Stimulated activated CD4-positive, alpha-beta T cell treated with anti-CD3 and anti-CD28 coated beads, TNF-alpha, amount 100 ng/mL, for 48 hours (primary cell): ENCODE results near the gene HIPK1.
"Not testable (repeated sequence)": the region's sequence is repeated elsewhere in the genome, so short reads cannot be mapped to it uniquely, and the experiment has no call there.

Experiments used
- DNase-seq, 3 donors: peaks; one replicate each; pipeline ENCODE4 v3.0.0-alpha.2; 2020; ENCODE audit warnings: low read depth in 3 of 3

The HIPK1 gene

DNA sequence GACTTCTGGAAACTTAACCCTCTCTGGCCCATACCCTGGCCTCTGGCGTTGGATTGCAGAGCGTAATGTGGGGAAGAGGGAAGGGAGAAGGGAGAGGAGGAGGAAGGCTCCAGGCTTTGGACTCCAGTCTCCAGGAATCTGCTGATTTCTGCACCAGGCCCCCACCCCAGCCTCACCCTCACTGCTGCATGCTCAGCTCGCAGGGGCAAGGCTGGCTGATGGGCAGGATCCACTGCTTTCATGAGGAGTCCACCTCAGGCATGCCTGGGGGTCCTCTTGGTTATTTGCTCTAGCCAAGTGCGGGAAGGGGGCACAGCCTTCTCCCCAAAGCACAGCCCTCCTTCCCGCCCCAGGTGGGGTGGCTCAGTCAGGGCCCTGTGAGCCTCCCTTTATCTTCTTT lies 53.8 kb downstream of the HIPK1 start:
- DNase-seq: no peak

GRCh38 chr1:113983391-113983790 lies 54.3 kb downstream of the HIPK1 start:
- no peak for DNase-seq

- no peak for DNase-seq
Measured at GRCh38 chr1:113983826-113984225, 54.7 kb downstream of the HIPK1 start.

- DNase-seq: no peak
Measured at GRCh38 chr1:113984710-113985109, 55.6 kb downstream of the HIPK1 start.

DNA sequence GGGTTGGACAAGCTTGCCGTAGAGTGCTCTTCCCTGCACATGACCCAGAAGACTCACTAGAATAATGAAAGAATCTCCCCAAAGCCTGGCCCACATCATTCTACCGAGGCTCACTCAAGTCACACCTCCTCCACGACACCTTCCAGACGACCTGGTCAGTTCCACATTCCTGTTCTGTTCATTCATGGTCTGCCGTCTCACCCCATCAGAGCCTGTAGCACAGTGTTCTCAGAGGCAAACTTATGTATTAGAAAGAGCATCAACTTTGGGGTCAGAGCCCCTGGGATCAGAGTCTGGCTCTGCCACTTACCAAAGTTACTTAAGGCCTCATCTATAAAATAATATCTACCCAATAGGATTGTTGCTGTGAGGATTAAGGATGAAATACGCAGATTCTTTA lies 57.7 kb downstream of the HIPK1 start:
- DNase-seq: no peak

DNA sequence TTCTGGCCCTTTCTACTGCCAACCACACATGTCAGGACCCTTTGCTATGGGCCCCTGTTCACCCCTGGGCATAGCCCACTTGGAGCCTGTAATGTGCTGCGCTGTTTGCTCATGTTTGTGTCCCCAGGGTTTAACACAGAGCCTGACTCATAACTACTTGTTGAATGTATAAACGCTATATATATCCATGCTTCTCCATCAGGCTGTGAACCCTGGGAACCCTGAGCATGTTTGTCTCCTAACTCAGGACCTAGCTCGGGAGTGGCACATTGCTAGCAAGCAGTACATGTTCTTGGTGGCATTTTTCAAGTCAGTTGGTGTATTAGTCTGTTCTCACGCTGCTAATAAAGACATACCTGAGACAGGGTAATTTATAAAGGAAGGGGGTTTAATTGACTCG lies 58.1 kb downstream of the HIPK1 start:
- no peak for DNase-seq

GRCh38 chr1:113990530-113990929 lies 61.4 kb downstream of the HIPK1 start:
- DNase-seq: no peak

GRCh38 chr1:113990961-113991360 lies 61.8 kb downstream of the HIPK1 start:
- DNase-seq: no peak

- DNase-seq: no peak
Measured at GRCh38 chr1:113991467-113991997, 62.4 kb downstream of the HIPK1 start.

DNA sequence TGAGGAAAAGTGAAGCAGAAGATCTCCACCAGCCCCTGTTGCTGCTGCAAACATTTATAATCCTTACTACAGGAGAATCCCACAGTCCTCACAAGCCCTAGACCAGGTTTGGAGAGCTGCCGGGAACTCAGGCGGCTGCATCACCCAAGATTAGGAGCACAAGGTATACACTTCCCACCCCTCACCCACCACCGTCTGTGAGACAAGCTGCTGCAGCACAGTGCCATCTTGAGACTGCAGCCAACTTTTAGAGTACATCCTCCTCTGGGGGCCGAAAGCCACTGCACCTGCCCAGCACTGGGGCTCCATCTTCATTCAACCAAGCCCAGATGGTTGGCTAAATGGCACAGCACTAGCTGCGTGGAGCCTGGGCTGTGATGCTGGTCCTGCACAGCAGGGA lies 63.9 kb downstream of the HIPK1 start:
- DNase-seq: no peak

GRCh38 chr1:113993766-113994165 lies 64.6 kb downstream of the HIPK1 start:
- DNase-seq: no peak

DNA sequence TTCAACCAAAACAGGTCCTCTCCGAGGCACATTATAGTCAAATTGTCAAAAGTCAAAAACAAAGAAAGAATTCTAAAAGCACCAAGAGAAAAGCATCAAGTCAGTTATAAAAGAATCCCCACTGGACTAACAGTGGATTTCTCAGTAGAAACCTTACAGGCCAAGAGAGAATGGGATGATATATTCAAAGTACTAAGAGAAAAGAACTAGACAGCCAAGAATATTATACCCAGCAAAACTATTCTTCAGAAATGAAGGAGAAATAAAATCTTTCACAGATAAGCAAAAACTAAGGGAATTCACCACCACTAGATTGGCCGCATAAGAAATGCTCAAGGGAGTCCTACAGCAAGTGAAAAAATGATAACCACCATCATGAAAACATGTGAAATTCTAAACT lies 66.3 kb downstream of the HIPK1 start:
- DNase-seq: no peak

GRCh38 chr1:113998361-113998760 lies 69.2 kb downstream of the HIPK1 start:
- DNase-seq: no peak

DNA sequence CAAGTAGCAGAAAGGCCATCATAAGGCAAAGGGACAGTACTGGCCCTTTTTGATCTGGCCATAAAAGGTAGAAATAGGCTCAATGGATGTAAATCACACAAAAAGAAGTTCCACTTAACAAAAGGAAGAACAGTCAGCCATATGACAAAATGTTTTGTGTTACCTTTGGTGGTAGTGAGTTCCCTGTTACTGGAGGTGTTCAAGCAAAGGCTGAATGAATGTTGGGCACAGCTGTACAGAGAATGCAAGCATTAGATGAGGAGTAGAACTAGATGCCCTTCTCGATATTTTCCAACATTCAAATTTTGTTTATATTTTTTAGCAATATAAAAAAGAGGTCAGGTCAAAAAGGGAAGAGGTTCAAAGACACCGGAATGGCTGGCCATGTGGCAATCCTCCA lies 70.1 kb downstream of the HIPK1 start:
- DNase-seq: no peak

- DNase-seq: no peak
Measured at GRCh38 chr1:113999799-114000198, 70.7 kb downstream of the HIPK1 start.

GRCh38 chr1:114000406-114000805 lies 71.3 kb downstream of the HIPK1 start:
- no peak for DNase-seq

DNA sequence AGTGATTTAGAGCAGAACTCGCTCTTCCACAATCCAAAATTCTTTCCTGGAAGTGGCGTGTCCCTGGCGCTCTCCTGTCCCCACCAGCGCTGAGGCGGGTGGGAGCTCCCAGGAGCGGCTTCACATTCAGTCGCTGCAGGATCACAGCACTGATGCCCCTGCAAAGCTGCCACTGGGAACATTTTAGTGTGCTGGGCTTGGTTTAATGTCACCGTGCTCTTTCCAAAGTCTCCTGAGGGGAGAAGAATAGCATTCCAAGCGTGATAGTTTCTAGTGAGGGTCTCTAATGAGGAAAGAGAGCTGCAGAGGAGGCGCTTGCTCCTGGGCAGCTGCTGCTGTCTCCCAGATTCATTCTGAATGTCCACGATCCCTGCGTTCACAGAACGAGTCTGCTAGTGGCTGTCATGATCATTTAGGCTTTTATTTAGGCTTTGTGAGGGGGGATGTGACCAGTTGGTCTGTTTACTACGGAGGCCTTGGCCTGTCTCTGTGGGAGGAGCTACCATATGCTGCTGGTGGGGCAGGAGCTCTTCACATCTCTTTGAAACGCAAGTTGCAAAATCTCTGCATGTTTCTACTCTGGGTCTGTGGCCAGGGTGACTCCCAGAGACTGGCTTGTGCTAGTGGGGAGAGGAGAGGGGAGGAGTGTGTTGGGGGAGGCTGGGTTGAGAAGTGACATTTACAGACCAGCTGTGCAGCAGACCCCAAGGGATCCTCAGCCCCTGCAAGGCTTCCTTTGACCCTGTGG lies 73.5 kb downstream of the HIPK1 start:
- no peak for DNase-seq

DNA sequence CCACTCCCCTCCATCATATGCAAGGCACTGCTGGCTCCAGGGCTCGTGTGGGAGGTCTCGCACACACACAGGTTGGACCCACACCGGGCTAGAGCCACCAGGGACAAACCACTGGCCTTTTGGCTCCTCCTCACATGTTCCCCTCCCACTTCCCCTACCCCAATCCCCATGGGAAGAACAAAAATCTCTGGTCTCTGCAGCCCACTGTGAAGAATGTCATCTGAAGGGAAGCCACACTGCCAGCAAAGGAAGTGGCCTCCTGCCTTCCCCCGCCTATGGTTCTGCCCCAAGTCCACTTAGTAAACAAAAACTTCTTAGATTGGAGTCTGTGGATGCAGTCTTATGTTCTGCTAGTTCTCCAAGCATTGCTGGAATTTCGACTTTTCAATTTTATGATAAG lies 74.3 kb downstream of the HIPK1 start:
- no peak for DNase-seq

GRCh38 chr1:114006825-114007224 lies 77.7 kb downstream of the HIPK1 start:
- not testable (repeated sequence) for DNase-seq

DNA sequence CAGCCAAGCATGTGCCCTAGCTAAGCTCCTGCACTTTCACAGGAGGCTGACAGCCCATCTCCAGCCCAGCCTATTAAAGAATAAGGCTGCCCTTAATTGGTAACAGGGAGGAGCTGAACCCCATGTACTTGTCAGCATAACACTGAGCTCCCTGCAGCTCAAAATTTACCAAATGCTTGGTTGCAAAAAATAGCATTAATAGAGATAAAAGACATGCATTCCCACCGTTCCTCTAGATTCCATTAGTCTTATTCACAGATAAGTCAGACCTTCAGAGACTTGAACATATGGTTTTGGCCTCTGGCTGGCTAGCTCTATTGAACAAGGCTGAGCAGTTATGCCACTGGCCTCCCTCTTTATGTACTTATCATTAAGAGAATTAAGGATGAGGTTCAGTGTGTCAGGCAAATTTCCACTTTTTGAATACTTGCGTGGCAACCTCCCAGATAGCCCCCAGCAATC lies 79.4 kb downstream of the HIPK1 start:
- DNase-seq: no peak

DNA sequence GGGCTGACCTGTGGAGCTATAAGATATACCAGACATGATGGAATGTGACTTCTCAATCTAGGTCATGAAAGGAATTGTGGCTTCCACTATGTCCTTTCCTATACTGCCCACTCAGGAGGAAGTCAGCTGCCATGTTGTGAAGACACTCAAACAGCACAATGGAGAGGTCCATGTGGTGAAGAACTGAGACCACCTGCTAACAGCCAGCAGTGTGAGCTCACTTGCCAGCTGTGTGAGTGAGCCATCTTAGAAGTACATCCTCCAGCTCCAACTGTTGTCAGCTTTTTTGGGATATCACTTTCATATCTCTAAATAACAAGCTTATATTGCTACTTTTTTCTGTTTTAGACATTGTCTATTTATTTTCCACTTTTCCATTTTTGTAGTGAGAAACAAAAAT lies 79.9 kb downstream of the HIPK1 start:
- no peak for DNase-seq

GRCh38 chr1:114009393-114009792 lies 80.3 kb downstream of the HIPK1 start:
- DNase-seq: no peak

DNA sequence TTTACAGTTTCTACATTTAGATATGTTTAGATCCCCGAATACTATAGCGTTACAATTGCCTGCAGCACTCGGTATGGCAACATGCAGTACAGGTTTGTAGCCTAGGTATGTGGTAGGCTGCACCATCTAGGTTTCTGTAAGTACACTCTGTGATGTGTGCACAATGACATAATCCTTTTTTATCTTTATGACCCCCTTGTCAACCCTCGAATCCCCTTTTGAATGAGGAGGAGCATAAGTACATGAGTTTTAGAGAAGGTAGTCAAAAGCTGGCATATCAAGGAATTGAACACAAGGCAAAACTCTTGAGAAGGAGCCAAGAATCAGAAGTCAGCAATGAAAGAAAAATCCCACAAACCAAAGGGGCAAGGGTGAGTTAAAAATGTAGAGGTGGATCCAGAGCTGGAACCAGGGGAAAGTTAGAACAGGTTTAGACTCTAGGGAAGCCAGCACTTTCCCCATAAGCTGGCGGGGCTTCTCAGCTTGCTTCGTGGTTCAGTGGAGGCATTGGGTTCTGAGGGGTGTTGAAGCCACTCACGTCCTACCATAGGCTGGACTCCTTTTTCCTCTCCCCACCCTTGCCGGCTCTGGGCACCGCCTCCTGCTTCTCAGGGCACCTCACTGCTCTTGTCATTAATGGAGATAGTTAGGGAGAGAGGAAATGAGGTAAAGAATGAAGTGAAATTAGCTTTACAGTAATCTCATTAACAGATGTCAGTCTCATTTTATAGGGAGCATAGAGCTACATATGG lies 81.5 kb downstream of the HIPK1 start:
- DNase-seq: no peak
